Nephron (organoid): Measurements from ENCODE around the gene ZC3H18.

Experiments
- H3K27ac Mint-ChIP-seq, 3 experiments: 2 replicates each; pipeline ENCODE4 v1.8.0; 2020; ENCODE audit warnings: mixed read lengths in 3 of 3, mild to moderate bottlenecking in 2 of 3, moderate library complexity in 1 of 3
- H3K27me3 Mint-ChIP-seq: 2 replicates; pipeline ENCODE4 v1.8.0; 2021; ENCODE audit warnings: low read depth, mild to moderate bottlenecking, moderate library complexity, mixed read lengths
- H3K36me3 Mint-ChIP-seq: 2 replicates; pipeline ENCODE4 v1.8.0; 2020; ENCODE audit warnings: low read depth, mixed read lengths
- H3K4me1 Mint-ChIP-seq: 2 replicates; pipeline ENCODE4 v1.8.0; 2020; ENCODE audit warnings: mixed read lengths
- H3K4me3 Mint-ChIP-seq, 3 experiments: 2 replicates each; pipeline ENCODE4 v1.8.0; 2020; ENCODE audit warnings: mild to moderate bottlenecking in 3 of 3, mixed read lengths in 3 of 3, moderate library complexity in 2 of 3
- H3K9me3 Mint-ChIP-seq: 2 replicates; pipeline ENCODE4 v1.8.0; 2020; ENCODE audit warnings: mixed read lengths
- CTCF ChIP-seq, 3 experiments: fragments of 200-600 bp; sonication (generic); IDR thresholded peaks; one replicate each; pipeline ENCODE4 v1.5.0; 2021; ENCODE audit warnings: antibody characterized with exemption in 3 of 3; ENCODE audit not compliant: unreplicated experiment in 3 of 3

Gene ZC3H18

GRCh38 chr16:88624977-88625576 lies 54.9 kb downstream of the ZC3H18 start:
- H3K27ac Mint-ChIP-seq = no peak overlapping the region
- no peaks in the 10 kb centered on the region for H3K27me3 Mint-ChIP-seq
- no peak overlapping the region for H3K4me3 Mint-ChIP-seq
- no peaks in the 10 kb centered on the region for H3K4me1 Mint-ChIP-seq
- H3K9me3 Mint-ChIP-seq = no peaks in the 10 kb centered on the region
- TF ChIP-seq CTCF (IDR thresholded peaks at IDR 0.05; ENCODE audit: unreplicated experiment in 3 of 3) = no peak
- peaks cover 42% of the 10 kb centered on the region for H3K36me3 Mint-ChIP-seq

- H3K27me3 Mint-ChIP-seq = no peaks in the 10 kb centered on the region
- H3K4me3 Mint-ChIP-seq = no peak overlapping the region
- H3K9me3 Mint-ChIP-seq = no peaks in the 10 kb centered on the region
- no peak for TF ChIP-seq CTCF (IDR thresholded peaks at IDR 0.05; ENCODE audit: unreplicated experiment in 3 of 3)
- H3K36me3 Mint-ChIP-seq = peaks cover 47% of the 10 kb centered on the region
- no peak overlapping the region for H3K27ac Mint-ChIP-seq
- no peaks in the 10 kb centered on the region for H3K4me1 Mint-ChIP-seq
Observed at GRCh38 chr16:88626646-88627045, 56.4 kb downstream of the ZC3H18 start.

- Mint-ChIP-seq H3K4me3 (no peak overlapping the region), H3K36me3 (peaks cover 45% of the 10 kb centered on the region), H3K9me3 (no peaks in the 10 kb centered on the region), H3K27ac (no peak overlapping the region), H3K27me3 (no peaks in the 10 kb centered on the region), H3K4me1 (no peaks in the 10 kb centered on the region)
- TF ChIP-seq CTCF (IDR thresholded peaks at IDR 0.05; ENCODE audit: unreplicated experiment in 3 of 3) = no peak
Observed at GRCh38 chr16:88627531-88628411, 57.6 kb downstream of the ZC3H18 start.

- Mint-ChIP-seq H3K9me3 (no peaks in the 10 kb centered on the region), H3K27ac (no peak overlapping the region), H3K36me3 (peaks cover 40% of the 10 kb centered on the region), H3K4me3 (no peak overlapping the region), H3K4me1 (no peaks in the 10 kb centered on the region), H3K27me3 (peaks cover 5% of the 10 kb centered on the region)
- peak; percentile 18 to 35 (median 20) for TF ChIP-seq CTCF (IDR thresholded peaks at IDR 0.05; ENCODE audit: unreplicated experiment in 3 of 3)
Observed at GRCh38 chr16:88628512-88628974, 58.3 kb downstream of the ZC3H18 start.

- no peak overlapping the region for H3K27ac Mint-ChIP-seq
- H3K9me3 Mint-ChIP-seq = no peaks in the 10 kb centered on the region
- H3K36me3 Mint-ChIP-seq = peaks cover 40% of the 10 kb centered on the region
- no peak for TF ChIP-seq CTCF (IDR thresholded peaks at IDR 0.05; ENCODE audit: unreplicated experiment in 3 of 3)
- peaks cover 7% of the 10 kb centered on the region for H3K27me3 Mint-ChIP-seq
- no peak overlapping the region for H3K4me3 Mint-ChIP-seq
- H3K4me1 Mint-ChIP-seq = no peaks in the 10 kb centered on the region
Observed at GRCh38 chr16:88629835-88630234, 59.6 kb downstream of the ZC3H18 start.
